Activated naive CD4-positive, alpha-beta T cell treated with anti-CD3 and anti-CD28 coated beads, Interleukin-2, amount 50 U/mL, for 72 hours (primary cell): ENCODE measurements around the gene BCAT1. TPM values are rescaled to one million over a fixed set of nuclear protein-coding genes. Genes with fewer than 3 reads are reported as not detected.
"Not testable (repeated sequence)": the region's sequence is repeated elsewhere in the genome, so short reads cannot be mapped to it uniquely, and the experiment has no call there.

Source experiments
- ATAC-seq, 2 donors: fragments of 150-1000 bp; cut with Tn5 transposase; 2 replicates each; pipeline ENCODE4 v1.10.0; 2021; ENCODE audit warnings: mild to moderate bottlenecking in 2 of 2, moderate library complexity in 2 of 2
- DNase-seq, 2 donors: peaks; one replicate each; pipeline ENCODE4 v3.0.0; 2021 to 2022; ENCODE audit warnings: low spot score in 2 of 2
- H3K27ac Mint-ChIP-seq, 2 donors: one replicate each; pipeline ENCODE4 v1.8.0; 2022; ENCODE audit warnings: mild to moderate bottlenecking in 2 of 2, mixed read lengths in 2 of 2
- H3K36me3 Mint-ChIP-seq, 2 donors: one replicate each; pipeline ENCODE4 v1.8.0; 2022; ENCODE audit warnings: mixed read lengths in 2 of 2
- H3K9me3 Mint-ChIP-seq, 2 donors: one replicate each; pipeline ENCODE4 v1.8.0; 2022; ENCODE audit warnings: mixed read lengths in 2 of 2
- total RNA-seq, 2 donors: library from RNA; stranded (reverse); gene quantifications; one replicate each; pipeline ENCODE4 v1.2.3, GENCODE V29; 2022

BCAT1 gene
- total RNA-seq, 2 donors from 2014 or later, result 6.3 to 42.8 TPM

- Mint-ChIP-seq H3K36me3 (no peaks in the 10 kb centered on the region), H3K9me3 (peaks cover 0 to 4% of the 10 kb centered on the region in 2 donors), H3K27ac (no peak overlapping the region)
- DNase-seq (no peak), ATAC-seq (no peak)
Measured at GRCh38 chr12:24972078-24972477, 23.2 kb upstream of the BCAT1 start.

- peaks cover 0 to 4% of the 10 kb centered on the region in 2 donors for H3K9me3 Mint-ChIP-seq
- no peak overlapping the region for H3K27ac Mint-ChIP-seq
- DNase-seq (no peak), ATAC-seq (no peak)
- H3K36me3 Mint-ChIP-seq, result no peaks in the 10 kb centered on the region
Measured at GRCh38 chr12:24970177-24970576, 21.3 kb upstream of the BCAT1 start.

GRCh38 chr12:24966951-24967564 is 18.2 kb upstream of the BCAT1 start:
- Mint-ChIP-seq H3K27ac (no peak overlapping the region), H3K36me3 (no peaks in the 10 kb centered on the region), H3K9me3 (peaks cover 5 to 8% of the 10 kb centered on the region in 2 donors)
- ATAC-seq (no peak), DNase-seq (no peak)

- Mint-ChIP-seq H3K9me3 (peaks cover 4 to 5% of the 10 kb centered on the region in 2 donors), H3K36me3 (peaks cover 0 to 4% of the 10 kb centered on the region in 2 donors), H3K27ac (no peak overlapping the region)
- no peak for ATAC-seq
- DNase-seq, result no peak
Measured at GRCh38 chr12:24964342-24964741, 15.4 kb upstream of the BCAT1 start.

- Mint-ChIP-seq H3K27ac (no peak overlapping the region), H3K9me3 (peaks cover 7 to 9% of the 10 kb centered on the region in 2 donors), H3K36me3 (peaks cover 0 to 4% of the 10 kb centered on the region in 2 donors)
- ATAC-seq (peak; percentile 65 to 83), DNase-seq (peak in 1 of 2 donors; percentile 41)
Measured at GRCh38 chr12:24960222-24960855, 11.4 kb upstream of the BCAT1 start.

GRCh38 chr12:24956351-24956750 is 7.5 kb upstream of the BCAT1 start:
- DNase-seq, ATAC-seq, H3K27ac Mint-ChIP-seq, H3K9me3 Mint-ChIP-seq, H3K36me3 Mint-ChIP-seq: not testable (repeated sequence)

GRCh38 chr12:24955853-24956252 is 7.0 kb upstream of the BCAT1 start:
- Mint-ChIP-seq H3K27ac (no peak overlapping the region), H3K36me3 (peaks cover 4 to 5% of the 10 kb centered on the region in 2 donors), H3K9me3 (peaks cover 3 to 10% of the 10 kb centered on the region in 2 donors)
- ATAC-seq, result no peak
- DNase-seq, result no peak

- peak in 1 of 2 donors; percentile 59 for DNase-seq
- ATAC-seq, result peak; percentile 75 to 92
- Mint-ChIP-seq H3K27ac (no peak overlapping the region), H3K36me3 (peaks cover 2 to 5% of the 10 kb centered on the region in 2 donors), H3K9me3 (peaks cover 3 to 10% of the 10 kb centered on the region in 2 donors)
Measured at GRCh38 chr12:24955389-24955788, 6.5 kb upstream of the BCAT1 start.

GRCh38 chr12:24954261-24954660 is 5.4 kb upstream of the BCAT1 start:
- no peak for ATAC-seq
- no peak for DNase-seq
- peaks cover 0 to 5% of the 10 kb centered on the region in 2 donors for H3K36me3 Mint-ChIP-seq
- peaks cover 3 to 10% of the 10 kb centered on the region in 2 donors for H3K9me3 Mint-ChIP-seq
- H3K27ac Mint-ChIP-seq, result no peak overlapping the region

GRCh38 chr12:24952389-24952788 is 3.5 kb upstream of the BCAT1 start:
- ATAC-seq (no peak), DNase-seq (no peak)
- Mint-ChIP-seq H3K9me3 (peaks cover 3 to 10% of the 10 kb centered on the region in 2 donors), H3K27ac (no peak overlapping the region), H3K36me3 (peaks cover 4 to 11% of the 10 kb centered on the region in 2 donors)

GRCh38 chr12:24950231-24950834 is 1.4 kb upstream of the BCAT1 start:
- DNase-seq (no peak), ATAC-seq (no peak)
- Mint-ChIP-seq H3K27ac (no peak overlapping the region), H3K36me3 (peaks cover 8 to 27% of the 10 kb centered on the region in 2 donors), H3K9me3 (peaks cover 0 to 6% of the 10 kb centered on the region in 2 donors)

GRCh38 chr12:24948420-24948756 is 513 bp downstream of the BCAT1 start:
- H3K36me3 Mint-ChIP-seq, result peaks cover 14 to 35% of the 10 kb centered on the region in 2 donors
- DNase-seq (peak; percentile 35 to 66), ATAC-seq (peak; percentile 62 to 90)
- H3K27ac Mint-ChIP-seq, result peak overlapping the region; percentile 76 to 83
- no peaks in the 10 kb centered on the region for H3K9me3 Mint-ChIP-seq

- ATAC-seq (peak; percentile 15 to 46), DNase-seq (no peak)
- Mint-ChIP-seq H3K36me3 (peaks cover 14 to 35% of the 10 kb centered on the region in 2 donors), H3K9me3 (no peaks in the 10 kb centered on the region), H3K27ac (peak overlapping the region; percentile 76 to 83)
Measured at GRCh38 chr12:24947541-24948419, 1.1 kb downstream of the BCAT1 start.

GRCh38 chr12:24945845-24946244 is 3.1 kb downstream of the BCAT1 start:
- no peak overlapping the region for H3K27ac Mint-ChIP-seq
- peaks cover 4% of the 10 kb centered on the region in 2 donors for H3K9me3 Mint-ChIP-seq
- no peak for DNase-seq
- no peak for ATAC-seq
- H3K36me3 Mint-ChIP-seq, result peaks cover 19 to 40% of the 10 kb centered on the region in 2 donors

- H3K9me3 Mint-ChIP-seq, result peaks cover 4% of the 10 kb centered on the region in 2 donors
- DNase-seq (no peak), ATAC-seq (no peak)
- peaks cover 19 to 40% of the 10 kb centered on the region in 2 donors for H3K36me3 Mint-ChIP-seq
- H3K27ac Mint-ChIP-seq, result no peak overlapping the region
Measured at GRCh38 chr12:24945039-24945438, 3.9 kb downstream of the BCAT1 start.

GRCh38 chr12:24944601-24944975 is 4.3 kb downstream of the BCAT1 start:
- peaks cover 19 to 40% of the 10 kb centered on the region in 2 donors for H3K36me3 Mint-ChIP-seq
- no peak for ATAC-seq
- DNase-seq, result no peak
- no peak overlapping the region for H3K27ac Mint-ChIP-seq
- H3K9me3 Mint-ChIP-seq, result peaks cover 4% of the 10 kb centered on the region in 2 donors
